ENCODE measurements around the gene SYNGR4. TPM values are rescaled to one million over a fixed set of nuclear protein-coding genes. Genes with fewer than 3 reads are reported as not detected.

The SYNGR4 gene
- total and polyA plus RNA-seq, 2 experiments from 2014 or later, result not detected

GRCh38 chr19:48361912-48362311 is 2.3 kb upstream of the SYNGR4 start:
- Histone ChIP-seq H3K9me3 (ENCODE audit: low read depth) (no peaks in the 10 kb centered on the region), H3K9ac (no peak overlapping the region), H3K36me3 (ENCODE audit: low read depth) (no peaks in the 10 kb centered on the region), H4K20me1 (ENCODE audit: insufficient read depth) (no peaks in the 10 kb centered on the region), H3K9me2 (ENCODE audit: insufficient read depth) (no peaks in the 10 kb centered on the region), H3F3A (ENCODE audit: insufficient read depth) (no peaks in the 10 kb centered on the region), H3K27ac (no peak overlapping the region), H3K79me2 (ENCODE audit: insufficient read depth) (no peaks in the 10 kb centered on the region), H2AFZ (no peak overlapping the region), H3K4me3 (no peak overlapping the region), H3K27me3 (replicated peaks; ENCODE audit: insufficient read depth) (no peaks in the 10 kb centered on the region), H3K4me1 (ENCODE audit: insufficient read depth) (no peaks in the 10 kb centered on the region), H3K4me2 (ENCODE audit: unreplicated experiment) (no peak overlapping the region)
- DNase-seq, result no peak
- no peak for TF ChIP-seq EZH2 (IDR thresholded peaks at IDR 0.05; ENCODE audit: insufficient read depth, poor library complexity, severe bottlenecking)
- TF ChIP-seq EZH2phosphoT487 (IDR thresholded peaks at IDR 0.05; ENCODE audit: insufficient read depth, low read depth), result no peak
- 93 to 99% methylated on average over 3 of the region's 3 CpGs for WGBS, 2 experiments (ENCODE audit: low coverage in 1 of 2, low lambda C conversion rate in 2 of 2, missing lambda C conversion rate in 2 of 2)
- in situ Hi-C loops (cut with MboI), result no loop called here

- peak overlapping the region; percentile 50 for H3K27ac ChIP-seq
Observed at GRCh38 chr19:48362716-48363499, 1.3 kb upstream of the SYNGR4 start.

GRCh38 chr19:48363500-48363809 is 712 bp upstream of the SYNGR4 start:
- no peak for TF ChIP-seq EZH2phosphoT487 (IDR thresholded peaks at IDR 0.05; ENCODE audit: insufficient read depth, low read depth)
- no peak for TF ChIP-seq EZH2 (IDR thresholded peaks at IDR 0.05; ENCODE audit: insufficient read depth, poor library complexity, severe bottlenecking)
- in situ Hi-C loops (cut with MboI), result no loop called here
- Histone ChIP-seq H4K20me1 (ENCODE audit: insufficient read depth) (no peaks in the 10 kb centered on the region), H2AFZ (peak overlapping the region; percentile 89), H3K27me3 (replicated peaks; ENCODE audit: insufficient read depth) (no peaks in the 10 kb centered on the region), H3K9me3 (ENCODE audit: low read depth) (no peaks in the 10 kb centered on the region), H3K36me3 (ENCODE audit: low read depth) (no peaks in the 10 kb centered on the region), H3K4me2 (ENCODE audit: unreplicated experiment) (peak overlapping the region; percentile 92), H3K79me2 (ENCODE audit: insufficient read depth) (no peaks in the 10 kb centered on the region), H3K9me2 (ENCODE audit: insufficient read depth) (no peaks in the 10 kb centered on the region), H3K4me1 (ENCODE audit: insufficient read depth) (no peaks in the 10 kb centered on the region), H3F3A (ENCODE audit: insufficient read depth) (no peaks in the 10 kb centered on the region), H3K27ac (peak overlapping the region; percentile 50), H3K4me3 (peak overlapping the region; percentile 73), H3K9ac (peak overlapping the region; percentile 85)
- DNase-seq, result no peak
- 0 to 5% methylated on average over 10 of the region's 10 CpGs for WGBS, 2 experiments (ENCODE audit: low coverage in 1 of 2, low lambda C conversion rate in 2 of 2, missing lambda C conversion rate in 2 of 2)

More at GRCh38 chr19:48362716-48363499, 1.3 kb upstream of the SYNGR4 start:
- in situ Hi-C loops (cut with MboI), result no loop called here
- Histone ChIP-seq H3K4me1 (ENCODE audit: insufficient read depth) (no peaks in the 10 kb centered on the region), H3K36me3 (ENCODE audit: low read depth) (no peaks in the 10 kb centered on the region), H3K9me3 (ENCODE audit: low read depth) (no peaks in the 10 kb centered on the region), H3K4me2 (ENCODE audit: unreplicated experiment) (peak overlapping the region; percentile 92), H3K27me3 (replicated peaks; ENCODE audit: insufficient read depth) (no peaks in the 10 kb centered on the region), H3K9me2 (ENCODE audit: insufficient read depth) (no peaks in the 10 kb centered on the region), H3K4me3 (peak overlapping the region; percentile 73), H4K20me1 (ENCODE audit: insufficient read depth) (no peaks in the 10 kb centered on the region), H3F3A (ENCODE audit: insufficient read depth) (no peaks in the 10 kb centered on the region), H3K9ac (peak overlapping the region; percentile 85), H2AFZ (peak overlapping the region; percentile 89), H3K79me2 (ENCODE audit: insufficient read depth) (no peaks in the 10 kb centered on the region)
- DNase-seq, result peak; percentile 97
- 5 to 6% methylated on average over 16 to 18 of the region's 26 CpGs for WGBS, 2 experiments (ENCODE audit: low coverage in 1 of 2, low lambda C conversion rate in 2 of 2, missing lambda C conversion rate in 2 of 2)
- TF ChIP-seq EZH2 (IDR thresholded peaks at IDR 0.05; ENCODE audit: insufficient read depth, poor library complexity, severe bottlenecking) (no peak), EZH2phosphoT487 (IDR thresholded peaks at IDR 0.05; ENCODE audit: insufficient read depth, low read depth) (no peak)

- no peak for DNase-seq
- no peak overlapping the region for H3K27ac ChIP-seq
- no peaks in the 10 kb centered on the region for H4K20me1 ChIP-seq (ENCODE audit: insufficient read depth)
- no peaks in the 10 kb centered on the region for H3K4me1 ChIP-seq (ENCODE audit: insufficient read depth)
- no peaks in the 10 kb centered on the region for H3K9me2 ChIP-seq (ENCODE audit: insufficient read depth)
- no peak overlapping the region for H3K9ac ChIP-seq
- peak overlapping the region; percentile 89 for H2AFZ ChIP-seq
- no peaks in the 10 kb centered on the region for H3K9me3 ChIP-seq (ENCODE audit: low read depth)
- TF ChIP-seq EZH2 (IDR thresholded peaks at IDR 0.05; ENCODE audit: insufficient read depth, poor library complexity, severe bottlenecking), result no peak
- no peaks in the 10 kb centered on the region for H3K27me3 ChIP-seq (replicated peaks; ENCODE audit: insufficient read depth)
- no peaks in the 10 kb centered on the region for H3K36me3 ChIP-seq (ENCODE audit: low read depth)
- no peak overlapping the region for H3K4me2 ChIP-seq (ENCODE audit: unreplicated experiment)
- no peaks in the 10 kb centered on the region for H3F3A ChIP-seq (ENCODE audit: insufficient read depth)
- WGBS, 2 experiments (ENCODE audit: low coverage in 1 of 2, low lambda C conversion rate in 2 of 2, missing lambda C conversion rate in 2 of 2), result 57 to 58% methylated on average over 8 to 10 of the region's 10 CpGs
- no peaks in the 10 kb centered on the region for H3K79me2 ChIP-seq (ENCODE audit: insufficient read depth)
- peak overlapping the region; percentile 73 for H3K4me3 ChIP-seq
- in situ Hi-C loops (cut with MboI), result no loop called here
Observed at GRCh38 chr19:48364598-48365348, 606 bp downstream of the SYNGR4 start.
